ENCODE results near the gene CYP26A1.

The CYP26A1 gene

GRCh38 chr10:93067443-93068365 is 6.0 kb upstream of the CYP26A1 start:
- no peak for TF ChIP-seq EZH2phosphoT487 (IDR thresholded peaks at IDR 0.05; ENCODE audit: low read depth)
- no peak for TF ChIP-seq CTCF (IDR thresholded peaks at IDR 0.05; ENCODE audit: low read depth, low read length)
- Histone ChIP-seq H4K20me1 (ENCODE audit: insufficient read depth, low read length) (no peaks in the 10 kb centered on the region), H3K4me1 (ENCODE audit: low read length) (no peaks in the 10 kb centered on the region), H3K9ac (ENCODE audit: low read length) (no peak overlapping the region), H3K27ac (ENCODE audit: low read length) (no peak overlapping the region), H3K79me2 (ENCODE audit: low read length) (no peaks in the 10 kb centered on the region), H3K4me3 (ENCODE audit: low read length) (no peak overlapping the region), H3K27me3 (ENCODE audit: low read depth, low read length) (no peaks in the 10 kb centered on the region), H3K36me3 (replicated peaks; ENCODE audit: low read depth, low read length) (no peaks in the 10 kb centered on the region), H2AFZ (ENCODE audit: low read depth, low read length) (no peak overlapping the region), H3K9me3 (ENCODE audit: insufficient read depth, low read length) (no peaks in the 10 kb centered on the region), H3K4me2 (ENCODE audit: low read length) (no peak overlapping the region)

GRCh38 chr10:93068411-93069244 is 5.1 kb upstream of the CYP26A1 start:
- Histone ChIP-seq H2AFZ (ENCODE audit: low read depth, low read length) (no peak overlapping the region), H3K9ac (ENCODE audit: low read length) (no peak overlapping the region), H3K9me3 (ENCODE audit: insufficient read depth, low read length) (no peaks in the 10 kb centered on the region), H3K4me3 (ENCODE audit: low read length) (no peak overlapping the region), H3K36me3 (replicated peaks; ENCODE audit: low read depth, low read length) (no peaks in the 10 kb centered on the region), H3K27me3 (ENCODE audit: low read depth, low read length) (no peaks in the 10 kb centered on the region), H3K27ac (ENCODE audit: low read length) (no peak overlapping the region), H3K4me2 (ENCODE audit: low read length) (no peak overlapping the region), H3K79me2 (ENCODE audit: low read length) (no peaks in the 10 kb centered on the region), H3K4me1 (ENCODE audit: low read length) (no peaks in the 10 kb centered on the region), H4K20me1 (ENCODE audit: insufficient read depth, low read length) (no peaks in the 10 kb centered on the region)
- TF ChIP-seq CTCF (IDR thresholded peaks at IDR 0.05; ENCODE audit: low read depth, low read length) (no peak), EZH2phosphoT487 (IDR thresholded peaks at IDR 0.05; ENCODE audit: low read depth) (no peak)

- TF ChIP-seq CTCF (IDR thresholded peaks at IDR 0.05; ENCODE audit: low read depth, low read length) (no peak), EZH2phosphoT487 (IDR thresholded peaks at IDR 0.05; ENCODE audit: low read depth) (no peak)
- Histone ChIP-seq H4K20me1 (ENCODE audit: insufficient read depth, low read length) (no peaks in the 10 kb centered on the region), H3K27ac (ENCODE audit: low read length) (no peak overlapping the region), H3K9ac (ENCODE audit: low read length) (no peak overlapping the region), H3K4me2 (ENCODE audit: low read length) (no peak overlapping the region), H3K9me3 (ENCODE audit: insufficient read depth, low read length) (no peaks in the 10 kb centered on the region), H3K27me3 (ENCODE audit: low read depth, low read length) (no peaks in the 10 kb centered on the region), H3K36me3 (replicated peaks; ENCODE audit: low read depth, low read length) (no peaks in the 10 kb centered on the region), H3K79me2 (ENCODE audit: low read length) (no peaks in the 10 kb centered on the region), H2AFZ (ENCODE audit: low read depth, low read length) (no peak overlapping the region), H3K4me3 (ENCODE audit: low read length) (no peak overlapping the region), H3K4me1 (ENCODE audit: low read length) (no peaks in the 10 kb centered on the region)
These were observed 4.5 kb upstream of the CYP26A1 start for GRCh38 chr10:93069245-93069561.
